GM19372 (cell line): ENCODE results near the gene POLR3C.
"Not testable (repeated sequence)": the region's sequence is repeated elsewhere in the genome, so short reads cannot be mapped to it uniquely, and the experiment has no call there.

Experiments
- ATAC-seq: cut with Tn5 transposase; IDR thresholded peaks from one replicate; pipeline ENCODE4 v1.9.1; 2021; ENCODE audit warnings: mild to moderate bottlenecking, low read depth, moderate library complexity; ENCODE audit not compliant: unreplicated experiment

POLR3C gene, protein sequence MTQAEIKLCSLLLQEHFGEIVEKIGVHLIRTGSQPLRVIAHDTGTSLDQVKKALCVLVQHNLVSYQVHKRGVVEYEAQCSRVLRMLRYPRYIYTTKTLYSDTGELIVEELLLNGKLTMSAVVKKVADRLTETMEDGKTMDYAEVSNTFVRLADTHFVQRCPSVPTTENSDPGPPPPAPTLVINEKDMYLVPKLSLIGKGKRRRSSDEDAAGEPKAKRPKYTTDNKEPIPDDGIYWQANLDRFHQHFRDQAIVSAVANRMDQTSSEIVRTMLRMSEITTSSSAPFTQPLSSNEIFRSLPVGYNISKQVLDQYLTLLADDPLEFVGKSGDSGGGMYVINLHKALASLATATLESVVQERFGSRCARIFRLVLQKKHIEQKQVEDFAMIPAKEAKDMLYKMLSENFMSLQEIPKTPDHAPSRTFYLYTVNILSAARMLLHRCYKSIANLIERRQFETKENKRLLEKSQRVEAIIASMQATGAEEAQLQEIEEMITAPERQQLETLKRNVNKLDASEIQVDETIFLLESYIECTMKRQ

DNA sequence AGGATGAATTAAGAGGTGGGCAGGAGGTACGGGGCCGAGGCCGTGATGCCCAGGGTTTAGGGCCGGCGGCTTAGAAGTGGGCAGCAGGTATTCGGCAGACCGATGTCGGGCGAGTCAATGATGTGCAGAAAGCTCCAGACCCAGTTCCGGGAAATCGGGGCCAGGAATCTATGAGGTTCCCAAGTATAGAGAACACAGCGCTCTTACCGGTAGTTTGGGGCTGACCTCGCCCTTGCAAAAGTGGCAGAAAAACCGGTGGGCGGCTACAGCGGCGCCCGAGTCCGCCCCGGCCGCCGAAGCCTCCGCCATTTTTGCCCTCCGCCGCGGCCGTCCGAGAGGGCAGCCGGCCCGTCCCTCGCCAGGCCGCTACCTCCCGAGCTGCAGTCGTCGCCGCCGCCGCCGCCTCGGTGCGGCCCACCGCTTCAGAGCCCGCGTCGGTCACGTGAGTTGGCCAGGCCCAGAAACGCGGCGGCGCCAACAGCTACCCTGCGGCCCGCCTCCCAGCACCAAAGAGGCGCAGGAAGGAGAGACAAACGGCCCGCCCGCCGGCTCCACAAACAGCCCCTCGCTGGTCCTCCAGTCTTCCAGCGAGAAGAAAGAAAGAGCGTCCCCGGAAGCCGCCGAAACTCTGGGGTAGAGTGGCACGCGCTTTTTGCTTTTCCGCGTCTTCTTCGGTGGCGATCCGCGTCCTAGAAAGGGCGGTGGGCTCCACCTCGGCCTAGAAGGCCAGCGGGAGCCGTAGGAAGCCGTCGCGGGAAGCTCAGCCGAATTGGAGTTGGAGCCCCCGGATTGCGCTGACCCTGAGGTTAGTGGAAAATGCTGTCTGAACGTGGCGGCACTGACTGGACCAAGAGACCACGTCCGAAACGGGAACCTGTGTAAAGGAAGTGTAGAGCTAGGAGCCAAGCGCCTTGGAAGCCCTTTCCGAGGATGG, at the start of gene POLR3C, which contains the start of gene RNF115:
Gene POLR3C, plus strand, starts transcription at position 636 of the 934 bp plus-strand sequence. CDS start 1,577 bp downstream, outside the sequence.
Gene RNF115, minus strand, starts transcription at position 531 of the 934 bp plus-strand sequence. Its CDS starts 222 bp downstream, at position 309.
- ATAC-seq: peak; percentile 85

DNA sequence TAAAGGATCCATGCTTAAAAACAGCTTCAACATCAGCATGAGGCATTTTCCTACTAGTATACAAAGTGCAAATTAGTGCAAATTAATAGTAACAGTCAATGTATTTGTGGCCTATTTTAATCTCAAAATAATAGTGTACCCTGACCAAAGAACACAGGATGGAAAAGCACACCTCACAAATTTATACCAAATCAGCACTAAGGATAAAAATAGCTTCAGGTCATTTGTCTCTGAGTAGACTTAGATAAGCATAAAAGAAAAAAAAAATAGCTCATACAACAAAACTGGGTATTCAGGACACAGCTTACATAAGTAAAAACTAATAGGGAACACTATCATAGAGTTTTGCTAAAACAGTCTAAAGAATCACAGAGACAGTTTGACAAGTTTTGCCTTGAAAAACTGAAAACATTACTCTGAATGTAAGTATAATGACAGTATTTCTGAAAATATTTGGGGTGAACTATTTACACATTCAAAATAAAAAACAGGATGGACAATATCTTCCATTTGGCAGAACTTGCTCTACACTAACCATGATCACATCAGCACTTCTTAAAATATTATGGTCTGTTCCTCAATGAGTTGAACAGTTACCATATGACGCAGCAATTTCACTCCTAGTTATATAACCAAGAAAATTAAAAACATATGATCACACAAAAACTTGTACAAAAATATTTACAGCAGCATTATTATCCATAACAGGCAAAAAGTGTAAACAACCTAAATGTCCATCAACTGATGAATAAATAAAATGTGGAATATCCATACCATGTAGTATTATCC, 46.4 kb upstream of the POLR3C start:
- ATAC-seq: no peak

- ATAC-seq: no peak
These were observed 45.9 kb upstream of the POLR3C start for GRCh38 chr1:145778146-145778540.

DNA sequence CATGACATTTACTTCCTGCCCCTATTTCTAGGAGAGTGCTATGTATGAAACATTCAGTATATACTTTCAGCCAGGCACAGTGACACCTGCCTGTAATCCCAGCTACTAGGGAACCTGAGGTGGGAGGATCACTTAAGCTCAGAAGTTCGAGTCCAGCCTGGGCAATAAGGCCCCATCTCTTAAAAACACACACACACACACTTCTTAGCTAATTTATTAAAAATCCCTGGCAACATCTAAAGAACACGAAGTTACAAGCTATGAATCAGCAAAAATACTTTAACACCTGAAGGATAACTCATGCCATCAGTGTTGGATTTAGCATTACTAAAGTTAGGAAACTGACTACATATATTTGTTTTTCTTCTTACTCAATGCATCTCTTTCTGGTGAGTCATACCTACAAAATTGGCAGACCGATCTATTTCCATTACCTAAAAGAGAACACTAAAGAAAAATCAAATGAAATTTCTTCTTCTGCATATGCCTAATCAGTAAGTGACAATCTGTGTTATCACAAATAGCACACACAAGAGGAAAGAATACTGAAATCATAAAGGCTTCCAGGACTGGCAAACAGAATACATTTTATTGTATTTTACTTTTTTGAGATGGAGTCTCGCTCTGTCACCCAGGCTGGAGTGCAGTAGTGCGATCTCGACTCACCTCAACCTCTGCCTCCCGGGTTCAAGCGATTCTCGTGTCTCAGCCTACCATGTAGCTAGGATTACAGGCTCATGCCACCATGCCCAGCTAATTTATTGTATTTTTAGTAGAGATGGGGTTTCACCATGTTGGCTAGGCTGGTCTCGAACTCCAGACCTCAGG, 41.5 kb upstream of the POLR3C start:
- ATAC-seq: no peak

DNA sequence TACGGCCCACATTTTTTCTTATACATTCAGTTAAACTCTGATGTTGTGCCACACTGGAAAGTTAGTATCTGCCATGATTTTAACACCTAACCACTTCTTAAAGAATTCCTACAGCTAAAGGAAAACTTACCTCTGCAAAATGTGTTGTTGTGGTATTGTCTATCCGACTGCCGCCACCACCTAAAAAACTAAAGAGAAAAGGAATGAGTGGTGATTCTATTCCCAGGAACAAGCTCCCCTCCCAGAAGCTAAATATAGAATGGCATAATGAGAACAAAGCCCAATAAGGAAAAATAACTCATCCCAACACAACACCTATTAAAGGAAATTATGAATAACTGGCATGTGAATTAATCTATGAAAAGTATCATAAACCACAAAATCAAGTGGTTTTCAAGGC, 39.6 kb upstream of the POLR3C start:
- no peak for ATAC-seq

DNA sequence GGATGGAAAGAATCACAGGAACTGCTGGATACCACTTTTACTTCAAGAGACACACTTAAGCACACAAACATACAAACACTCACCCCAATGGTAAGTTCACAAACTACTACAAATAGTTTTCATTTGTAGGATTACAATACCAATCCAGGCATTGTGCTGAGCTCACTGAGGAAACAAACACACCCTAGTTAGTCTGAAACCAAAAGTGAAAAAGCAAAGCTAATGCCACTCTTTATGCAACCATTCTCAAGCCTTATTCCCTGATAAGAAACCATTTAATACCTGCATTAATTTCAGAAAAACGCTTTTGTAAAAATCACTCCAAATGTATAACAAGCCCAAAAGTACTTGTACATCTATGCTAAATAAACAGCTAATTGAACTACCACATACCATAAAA, 38.5 kb upstream of the POLR3C start:
- ATAC-seq: no peak

- no peak for ATAC-seq
These were observed 37.7 kb upstream of the POLR3C start for GRCh38 chr1:145786271-145786670.

GRCh38 chr1:145788580-145788979, 35.4 kb upstream of the POLR3C start:
- ATAC-seq: no peak

GRCh38 chr1:145791860-145792259, 32.1 kb upstream of the POLR3C start:
- ATAC-seq: not testable (repeated sequence)

DNA sequence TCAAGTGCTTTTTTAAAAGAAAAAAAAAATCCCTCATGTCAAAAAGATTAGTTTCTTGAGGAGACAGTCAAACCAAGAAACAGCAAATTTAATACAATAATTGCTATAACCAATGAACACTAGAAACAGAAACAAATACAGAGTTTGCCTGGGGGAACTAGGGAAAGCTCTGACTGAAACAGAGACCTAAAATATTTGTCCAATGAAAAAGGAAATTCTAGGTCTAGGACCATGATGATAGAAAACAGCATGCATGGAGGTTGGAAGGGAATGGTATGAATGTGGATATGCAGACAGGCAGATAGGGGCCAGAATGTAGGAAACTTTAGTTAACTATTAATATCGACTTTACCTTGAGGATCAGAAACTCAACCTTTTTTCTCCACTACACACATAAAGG, 31.5 kb upstream of the POLR3C start:
- ATAC-seq: no peak

DNA sequence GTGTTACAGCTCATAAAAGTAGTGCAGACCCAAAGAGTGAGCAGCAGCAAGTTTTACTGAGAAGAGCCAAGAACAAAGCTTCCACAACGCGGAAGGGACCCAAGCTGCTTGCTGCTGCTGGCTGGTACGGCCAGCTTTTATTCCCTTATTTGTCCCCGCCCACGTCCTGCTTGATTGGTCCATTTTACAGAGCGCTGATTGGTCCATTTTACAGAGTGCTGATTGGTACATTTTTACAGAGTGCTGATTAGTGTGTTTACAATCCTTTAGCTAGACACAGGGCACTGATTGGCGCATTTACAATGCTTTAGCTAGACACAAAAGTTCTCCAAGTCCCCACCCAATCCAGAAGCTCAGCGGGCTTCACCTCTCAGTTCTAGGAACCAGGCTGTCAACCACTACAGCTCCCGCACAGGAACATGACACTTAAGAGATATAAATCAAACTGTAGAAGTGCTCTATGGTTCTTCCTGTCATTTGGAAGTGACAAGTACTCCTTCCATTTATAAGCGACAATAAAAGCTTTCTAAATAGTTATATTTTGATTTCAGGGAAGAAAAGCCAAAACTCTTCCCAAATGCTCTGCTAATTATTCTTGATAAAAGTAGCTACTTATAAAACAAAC, 28.6 kb upstream of the POLR3C start:
- no peak for ATAC-seq

DNA sequence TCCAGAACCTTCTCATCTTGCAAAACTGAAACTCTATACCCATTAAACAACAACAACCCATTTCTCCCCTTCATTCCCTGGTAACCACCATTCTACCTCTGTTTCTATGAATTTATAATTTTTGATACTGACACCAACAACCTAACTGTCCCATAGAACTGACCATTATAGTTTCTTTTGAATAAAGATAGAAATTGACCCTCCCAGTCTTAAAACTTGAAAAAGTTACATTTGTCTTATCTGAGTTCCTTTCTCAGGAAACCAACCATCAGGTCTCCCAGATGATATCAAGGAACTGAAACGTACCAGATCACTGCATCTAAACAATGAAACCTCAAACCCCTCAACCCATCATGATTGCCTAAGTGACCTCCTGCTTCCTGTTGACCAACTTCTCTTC, 27.2 kb upstream of the POLR3C start:
- no peak for ATAC-seq

DNA sequence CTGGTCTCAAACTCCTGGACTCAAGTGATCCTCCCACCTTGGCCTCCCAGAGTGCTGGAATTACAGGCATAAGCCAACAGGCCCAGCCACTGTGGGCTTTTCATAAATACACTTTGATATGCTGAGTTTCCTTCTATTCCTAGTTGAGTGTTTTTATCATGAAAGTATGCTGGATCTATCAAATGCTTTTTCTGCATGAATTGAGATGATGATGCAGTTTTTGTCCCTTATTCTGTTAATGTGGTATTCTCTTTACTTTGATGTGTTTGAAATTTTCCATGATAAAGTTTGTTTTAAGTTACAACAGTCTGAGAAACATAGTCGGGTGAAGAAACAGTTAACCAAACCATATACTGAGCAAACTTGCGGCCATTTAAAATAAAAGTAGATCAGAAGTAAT, 24.2 kb upstream of the POLR3C start:
- ATAC-seq: no peak

- ATAC-seq: no peak
These were observed 19.6 kb upstream of the POLR3C start for GRCh38 chr1:145804235-145805045.

- ATAC-seq: no peak
These were observed 18.9 kb upstream of the POLR3C start for GRCh38 chr1:145805057-145805456.

- no peak for ATAC-seq
These were observed 17.6 kb upstream of the POLR3C start for GRCh38 chr1:145806408-145806807.

DNA sequence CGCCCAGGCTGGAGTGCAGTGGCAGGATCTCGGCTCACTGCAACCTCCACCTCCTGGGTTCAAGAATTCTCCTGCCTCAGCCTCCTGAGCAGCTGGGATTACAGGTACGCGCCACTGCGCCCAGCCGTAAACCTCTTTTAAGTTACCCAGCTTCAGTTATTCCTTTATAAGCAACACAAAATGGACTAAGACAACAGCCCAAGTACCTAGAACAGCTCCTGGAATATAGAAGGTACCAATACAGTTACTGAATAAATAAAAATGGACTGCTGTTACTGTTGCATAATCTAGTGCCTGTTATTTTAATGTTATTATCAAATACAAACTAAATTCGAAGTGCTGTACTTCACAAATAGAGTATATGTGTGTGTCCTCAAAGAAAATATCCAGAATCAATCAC, 17.2 kb upstream of the POLR3C start:
- no peak for ATAC-seq
